ENCODE results near the gene LRIG1.

The LRIG1 gene

GRCh38 chr3:66338927-66339326 lies 161.9 kb downstream of the LRIG1 start:
- ATAC-seq (ENCODE audit: insufficient read depth, low read depth) = no peak
- Histone ChIP-seq H3K27ac (ENCODE audit: low read length) (no peak overlapping the region), H2AFZ (ENCODE audit: low read depth, low read length) (no peak overlapping the region), H3K27me3 (ENCODE audit: insufficient read depth, low read length, poor library complexity) (no peaks in the 10 kb centered on the region), H4K20me1 (ENCODE audit: insufficient read depth, low read length) (no peaks in the 10 kb centered on the region), H3K36me3 (ENCODE audit: insufficient read depth, low read length) (no peaks in the 10 kb centered on the region), H3K4me3 (ENCODE audit: low read depth in 1 of 2, low read length in 2 of 2) (no peak overlapping the region), H3K4me1 (ENCODE audit: insufficient read depth, low read length) (no peaks in the 10 kb centered on the region), H3K9ac (ENCODE audit: low read depth, low read length) (no peak overlapping the region), H3K9me3 (ENCODE audit: insufficient read depth, low read length, severe bottlenecking) (no peaks in the 10 kb centered on the region), H3K79me2 (ENCODE audit: insufficient read depth, low read length) (no peaks in the 10 kb centered on the region), H3K4me2 (ENCODE audit: insufficient read depth, low read length) (no peak overlapping the region)
- TF ChIP-seq EZH2 (IDR thresholded peaks at IDR 0.05; ENCODE audit: borderline replicate concordance, low read depth, low read length, severe bottlenecking) (no peak), CTCF (IDR thresholded peaks at IDR 0.05; ENCODE audit: borderline replicate concordance, extremely low read depth, low read length, poor library complexity, severe bottlenecking) (no peak)
- DNase-seq = no peak

- H4K20me1 ChIP-seq (ENCODE audit: insufficient read depth, low read length) = no peaks in the 10 kb centered on the region
- DNase-seq (no peak), ATAC-seq (ENCODE audit: insufficient read depth, low read depth) (no peak)
- no peak overlapping the region for H3K9ac ChIP-seq (ENCODE audit: low read depth, low read length)
- no peaks in the 10 kb centered on the region for H3K9me3 ChIP-seq (ENCODE audit: insufficient read depth, low read length, severe bottlenecking)
- no peaks in the 10 kb centered on the region for H3K79me2 ChIP-seq (ENCODE audit: insufficient read depth, low read length)
- H3K36me3 ChIP-seq (ENCODE audit: insufficient read depth, low read length) = no peaks in the 10 kb centered on the region
- H3K4me2 ChIP-seq (ENCODE audit: insufficient read depth, low read length) = no peak overlapping the region
- no peak overlapping the region for H3K4me3 ChIP-seq (ENCODE audit: low read depth in 1 of 2, low read length in 2 of 2)
- no peaks in the 10 kb centered on the region for H3K27me3 ChIP-seq (ENCODE audit: insufficient read depth, low read length, poor library complexity)
- no peaks in the 10 kb centered on the region for H3K4me1 ChIP-seq (ENCODE audit: insufficient read depth, low read length)
- TF ChIP-seq CTCF (IDR thresholded peaks at IDR 0.05; ENCODE audit: borderline replicate concordance, extremely low read depth, low read length, poor library complexity, severe bottlenecking) (no peak), EZH2 (IDR thresholded peaks at IDR 0.05; ENCODE audit: borderline replicate concordance, low read depth, low read length, severe bottlenecking) (no peak)
- H3K27ac ChIP-seq (ENCODE audit: low read length) = no peak overlapping the region
- no peak overlapping the region for H2AFZ ChIP-seq (ENCODE audit: low read depth, low read length)
Observed at GRCh38 chr3:66336333-66336766, 164.5 kb downstream of the LRIG1 start.

- H3K9ac ChIP-seq (ENCODE audit: low read depth, low read length) = no peak overlapping the region
- no peaks in the 10 kb centered on the region for H3K36me3 ChIP-seq (ENCODE audit: insufficient read depth, low read length)
- DNase-seq (no peak), ATAC-seq (ENCODE audit: insufficient read depth, low read depth) (no peak)
- no peak for TF ChIP-seq EZH2 (IDR thresholded peaks at IDR 0.05; ENCODE audit: borderline replicate concordance, low read depth, low read length, severe bottlenecking)
- TF ChIP-seq CTCF (IDR thresholded peaks at IDR 0.05; ENCODE audit: borderline replicate concordance, extremely low read depth, low read length, poor library complexity, severe bottlenecking) = no peak
- no peaks in the 10 kb centered on the region for H3K4me1 ChIP-seq (ENCODE audit: insufficient read depth, low read length)
- no peak overlapping the region for H3K4me3 ChIP-seq (ENCODE audit: low read depth in 1 of 2, low read length in 2 of 2)
- no peak overlapping the region for H2AFZ ChIP-seq (ENCODE audit: low read depth, low read length)
- H3K4me2 ChIP-seq (ENCODE audit: insufficient read depth, low read length) = no peak overlapping the region
- H4K20me1 ChIP-seq (ENCODE audit: insufficient read depth, low read length) = no peaks in the 10 kb centered on the region
- no peaks in the 10 kb centered on the region for H3K79me2 ChIP-seq (ENCODE audit: insufficient read depth, low read length)
- no peaks in the 10 kb centered on the region for H3K9me3 ChIP-seq (ENCODE audit: insufficient read depth, low read length, severe bottlenecking)
- H3K27me3 ChIP-seq (ENCODE audit: insufficient read depth, low read length, poor library complexity) = no peaks in the 10 kb centered on the region
- no peak overlapping the region for H3K27ac ChIP-seq (ENCODE audit: low read length)
Observed at GRCh38 chr3:66335671-66336070, 165.2 kb downstream of the LRIG1 start.
